HG02884 (cell line): Measurements from ENCODE around the gene FHAD1.

ENCODE experiments used
- ATAC-seq: cut with Tn5 transposase; IDR thresholded peaks from one replicate; pipeline ENCODE4 v1.9.1; 2021; ENCODE audit warnings: mild to moderate bottlenecking, moderate library complexity; ENCODE audit not compliant: unreplicated experiment

Gene FHAD1

GRCh38 chr1:15390667-15391066 lies 143.6 kb downstream of the FHAD1 start:
- no peak for ATAC-seq

DNA sequence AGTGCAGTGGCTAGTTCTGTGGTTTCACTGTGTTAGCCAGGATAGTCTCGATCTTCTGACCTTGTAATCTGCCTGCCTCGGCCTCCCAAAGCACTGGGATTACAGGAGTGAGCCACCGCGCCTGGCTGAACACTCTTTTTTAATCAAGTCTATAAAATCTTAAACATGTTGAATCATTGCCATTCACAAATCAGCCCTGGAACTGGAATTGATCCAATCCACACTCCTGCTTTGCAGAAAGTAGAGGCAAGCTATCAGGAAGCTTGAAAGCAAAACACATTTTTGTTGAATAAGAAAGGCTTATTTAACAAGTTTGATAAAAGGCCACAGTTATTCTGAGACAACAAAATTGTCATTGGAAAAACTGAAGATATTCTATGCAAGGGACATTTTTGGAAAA lies 144.3 kb downstream of the FHAD1 start:
- ATAC-seq = no peak

DNA sequence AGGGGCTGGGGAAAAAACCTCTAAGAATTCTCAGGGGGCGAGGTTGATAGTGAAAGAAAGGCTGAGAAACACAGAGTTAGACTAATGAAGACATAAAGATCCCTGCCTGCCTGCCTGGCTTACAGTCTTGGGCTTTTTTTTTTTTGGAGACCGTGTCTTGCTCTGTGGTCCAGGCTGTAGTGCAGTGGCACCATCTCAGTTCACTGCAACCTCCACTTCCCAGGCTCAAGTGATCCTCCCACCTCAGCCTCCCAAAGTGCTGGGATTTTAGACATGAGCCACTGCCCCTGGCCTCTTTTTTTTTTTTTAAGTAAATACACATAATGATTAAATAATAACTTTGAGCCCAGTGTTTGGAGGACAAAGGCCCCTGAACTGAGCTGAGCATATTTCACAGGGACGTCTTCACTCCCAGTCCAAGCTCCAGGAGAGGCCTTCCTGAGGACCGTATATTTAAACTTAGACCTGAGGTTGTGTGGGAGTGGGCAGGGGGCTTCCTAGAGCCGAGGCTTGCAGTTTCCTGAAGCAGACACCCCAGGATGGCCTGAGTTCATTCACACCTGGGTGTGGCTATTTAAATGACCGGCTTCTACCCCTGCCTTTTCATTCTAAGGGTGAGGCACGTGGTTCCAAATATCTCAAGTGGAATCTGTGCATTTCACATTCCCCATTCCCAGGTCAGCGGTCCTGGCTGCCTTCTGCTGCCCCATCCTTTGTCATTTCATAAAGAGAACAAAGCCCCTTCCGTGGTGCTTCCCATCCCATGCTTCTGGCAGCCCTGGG lies 146.6 kb downstream of the FHAD1 start:
- ATAC-seq = no peak

GRCh38 chr1:15394258-15394690 lies 147.3 kb downstream of the FHAD1 start:
- ATAC-seq = no peak

GRCh38 chr1:15397236-15397635 lies 150.2 kb downstream of the FHAD1 start:
- no peak for ATAC-seq

- ATAC-seq = no peak
These were observed 152.7 kb downstream of the FHAD1 start for GRCh38 chr1:15399710-15400109.

DNA sequence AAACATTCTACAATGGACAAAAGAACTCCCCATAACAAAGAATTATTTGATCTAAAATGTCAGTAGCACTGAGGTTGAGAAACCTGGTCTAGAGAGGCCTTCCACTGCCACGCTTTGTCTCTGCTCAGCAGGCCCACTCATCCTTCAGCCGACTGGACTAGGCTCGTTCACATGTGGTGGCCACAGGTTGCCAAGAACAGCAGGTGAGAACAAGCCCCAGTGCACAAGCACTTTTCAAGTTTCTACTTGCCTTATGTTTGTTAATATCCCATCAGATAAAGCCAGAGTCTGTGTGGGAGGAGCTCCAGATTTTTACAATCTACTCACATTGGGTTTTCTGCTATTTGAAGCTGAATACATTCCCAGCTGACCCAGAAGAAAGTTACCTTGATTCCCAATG lies 153.6 kb downstream of the FHAD1 start:
- no peak for ATAC-seq

GRCh38 chr1:15401391-15402055 lies 154.5 kb downstream of the FHAD1 start:
- ATAC-seq = no peak

GRCh38 chr1:15402809-15403450 lies 155.9 kb downstream of the FHAD1 start:
- no peak for ATAC-seq

- no peak for ATAC-seq
These were observed 157.0 kb downstream of the FHAD1 start for GRCh38 chr1:15403962-15404580.

DNA sequence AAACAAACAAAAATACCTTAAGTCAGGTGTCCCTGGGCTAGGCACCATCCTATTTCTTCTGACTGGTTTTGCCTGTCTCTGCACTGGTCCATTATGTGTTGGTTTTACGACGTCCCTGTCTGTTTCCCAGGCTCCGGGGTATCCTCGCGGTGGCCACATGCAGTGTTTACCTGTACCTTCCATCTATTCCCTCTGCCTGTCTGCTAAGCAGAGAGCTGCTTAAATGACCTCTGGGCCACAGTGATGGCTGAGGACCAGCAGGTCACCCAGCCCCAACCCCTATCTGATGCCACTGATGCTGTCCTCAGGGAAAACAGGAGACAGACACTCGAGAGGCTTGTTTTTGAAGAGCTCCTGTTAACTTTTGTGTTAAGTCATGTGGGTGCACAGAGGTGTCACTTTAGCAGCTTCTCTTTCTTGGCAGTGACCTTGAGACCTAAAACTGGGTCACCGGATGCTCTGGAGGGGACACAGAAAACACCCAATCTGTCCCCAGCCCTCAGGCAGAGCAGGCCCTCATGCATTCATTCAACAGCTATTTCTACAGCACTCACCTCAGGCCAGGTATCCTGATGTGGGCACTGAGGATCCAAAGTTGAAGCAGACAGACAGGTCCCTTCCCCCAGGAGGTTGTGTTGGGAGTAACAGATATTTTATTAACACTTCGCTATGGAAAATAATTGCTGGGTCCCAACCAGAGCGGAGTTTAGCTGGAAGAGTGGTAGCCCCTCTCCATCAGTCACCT lies 158.3 kb downstream of the FHAD1 start:
- no peak for ATAC-seq

DNA sequence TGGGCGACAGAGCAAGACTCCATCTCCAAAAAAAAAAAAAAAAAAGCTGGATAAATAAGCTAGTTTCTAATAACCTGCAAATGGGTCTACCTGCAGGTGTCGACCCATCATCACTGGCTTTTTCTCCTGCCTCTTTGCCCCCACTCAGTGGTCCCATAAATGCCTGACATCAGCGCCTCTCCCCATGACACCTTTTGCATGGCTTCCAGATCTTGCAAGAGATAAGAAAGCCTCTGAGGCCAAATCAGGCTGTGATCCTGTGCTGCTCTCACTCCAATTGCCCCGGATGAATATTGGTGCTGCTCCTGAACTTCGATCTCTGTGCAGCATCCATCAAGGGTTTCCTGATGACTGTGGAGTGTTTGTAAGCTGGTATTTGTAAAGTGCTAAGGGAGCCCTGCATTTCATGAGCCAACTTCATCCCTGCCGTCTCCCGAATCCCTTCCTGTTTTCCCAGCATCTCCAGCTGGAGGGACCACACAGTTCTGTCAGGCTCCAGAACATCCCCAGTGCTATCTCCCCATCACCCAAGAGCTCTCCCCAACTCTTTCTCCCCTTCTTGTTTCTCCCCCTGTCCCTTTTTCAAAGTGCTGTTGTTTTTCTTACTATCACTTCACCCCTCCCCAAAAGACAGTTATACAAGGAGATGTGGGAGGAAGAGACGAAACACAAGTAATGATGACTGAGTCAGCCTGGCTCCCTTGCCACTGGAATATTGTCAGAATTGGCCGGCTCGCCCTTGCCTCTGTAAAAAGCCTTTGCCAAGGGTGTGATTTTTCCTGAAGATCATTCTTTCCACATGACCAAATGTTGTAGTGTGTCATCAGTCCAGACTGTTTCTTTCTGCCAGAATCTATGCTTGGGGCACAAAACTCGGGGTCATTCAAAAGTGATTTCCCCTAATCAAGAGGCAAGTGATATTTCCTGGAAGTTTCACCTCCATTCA lies 159.9 kb downstream of the FHAD1 start:
- ATAC-seq = no peak

GRCh38 chr1:15407580-15407979 lies 160.6 kb downstream of the FHAD1 start:
- no peak for ATAC-seq

DNA sequence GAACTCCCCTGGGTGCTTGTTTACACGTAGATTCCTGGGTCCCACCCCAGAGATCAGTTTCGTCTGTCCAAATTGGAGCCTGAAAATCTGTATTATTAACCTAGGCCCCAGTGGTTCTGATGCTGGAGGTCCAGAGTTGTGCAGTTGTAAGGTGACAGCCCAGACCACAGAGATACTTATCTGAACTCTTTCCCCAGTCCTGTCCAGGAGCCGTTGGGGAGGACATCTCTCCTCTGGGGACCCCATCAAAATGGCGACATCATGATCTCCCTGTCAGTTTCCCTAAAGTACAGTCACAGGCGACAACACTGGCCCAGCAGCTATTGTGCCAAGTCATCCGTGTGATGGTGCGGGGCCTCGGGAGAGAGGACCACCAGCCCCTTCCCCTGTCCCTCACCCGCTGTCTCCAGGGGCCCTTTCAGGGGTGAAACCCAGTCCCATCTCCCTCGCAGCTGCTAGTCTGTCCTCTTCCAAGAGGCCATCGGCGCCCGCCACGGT lies 161.9 kb downstream of the FHAD1 start:
- no peak for ATAC-seq

DNA sequence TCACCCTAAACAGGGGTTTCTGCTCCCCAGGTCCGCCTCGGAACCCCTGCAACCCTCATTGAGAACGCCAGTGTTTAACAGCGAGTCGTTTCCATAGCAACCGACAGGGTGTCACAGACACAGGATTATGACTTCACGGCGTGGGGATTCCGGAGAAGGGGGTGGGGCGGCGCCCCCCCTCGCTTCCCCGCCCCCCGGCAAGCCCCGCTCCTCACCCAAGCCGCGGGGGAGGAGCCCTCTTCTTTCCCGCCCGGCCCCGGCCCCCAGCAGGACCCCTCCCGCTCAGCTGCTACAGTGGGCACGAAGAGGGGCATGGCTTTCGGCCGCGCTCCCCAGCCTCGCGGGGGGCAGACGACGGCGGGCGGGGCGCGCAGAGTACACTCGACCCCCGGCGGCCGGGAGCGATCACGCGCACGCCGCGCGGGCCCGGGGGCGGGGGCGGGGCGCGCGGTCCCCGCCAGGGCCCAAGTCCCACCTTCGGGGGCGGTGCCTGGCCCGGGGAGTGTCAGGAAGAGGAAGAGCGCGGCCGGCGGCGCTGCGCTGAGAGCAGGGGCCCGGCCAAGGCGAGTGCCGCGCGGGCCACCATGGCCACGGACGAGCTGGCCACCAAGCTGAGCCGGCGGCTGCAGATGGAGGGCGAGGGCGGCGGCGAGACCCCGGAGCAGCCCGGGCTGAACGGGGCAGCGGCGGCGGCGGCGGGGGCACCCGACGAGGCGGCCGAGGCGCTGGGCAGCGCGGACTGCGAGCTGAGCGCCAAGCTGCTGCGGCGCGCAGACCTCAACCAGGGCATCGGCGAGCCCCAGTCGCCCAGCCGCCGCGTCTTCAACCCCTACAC lies 162.6 kb downstream of the FHAD1 start, which contains the start of gene EFHD2:
Gene EFHD2 (plus strand): TSS at position 501 of the 835 bp plus-strand sequence. CDS start 84 bp downstream, at position 585.
- peak; percentile 81 for ATAC-seq

DNA sequence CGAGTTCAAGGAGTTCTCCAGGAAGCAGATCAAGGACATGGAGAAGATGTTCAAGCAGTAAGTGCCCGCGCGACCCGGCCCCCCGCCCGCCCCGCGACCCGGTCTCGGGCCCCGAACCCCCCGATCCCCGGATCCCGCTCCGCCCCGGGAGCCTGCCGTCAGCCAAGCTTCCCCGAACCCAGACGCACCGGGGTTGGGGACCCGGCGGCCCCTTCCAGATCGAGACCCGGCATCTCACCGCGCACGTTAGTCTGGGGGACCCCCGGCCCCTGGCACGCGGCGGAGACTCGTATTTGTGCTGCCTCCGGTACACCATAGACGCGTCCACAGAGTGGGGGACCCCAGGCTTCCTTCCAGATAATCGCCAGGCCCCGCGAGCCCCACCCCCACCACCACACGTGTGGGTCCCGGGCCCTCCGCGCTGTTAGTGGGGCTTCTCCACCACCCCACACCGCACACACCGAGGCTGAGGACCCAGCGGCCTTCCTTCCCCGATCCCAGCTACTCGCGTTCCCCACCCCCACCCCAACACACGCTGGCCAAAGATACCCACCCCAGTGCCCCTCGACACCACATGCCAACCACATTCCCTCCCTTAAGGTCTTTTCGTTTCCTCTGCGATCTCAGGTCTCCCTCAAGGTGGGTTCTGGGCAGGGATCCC lies 163.3 kb downstream of the FHAD1 start:
- ATAC-seq = no peak

GRCh38 chr1:15410884-15411245 lies 163.8 kb downstream of the FHAD1 start:
- no peak for ATAC-seq

DNA sequence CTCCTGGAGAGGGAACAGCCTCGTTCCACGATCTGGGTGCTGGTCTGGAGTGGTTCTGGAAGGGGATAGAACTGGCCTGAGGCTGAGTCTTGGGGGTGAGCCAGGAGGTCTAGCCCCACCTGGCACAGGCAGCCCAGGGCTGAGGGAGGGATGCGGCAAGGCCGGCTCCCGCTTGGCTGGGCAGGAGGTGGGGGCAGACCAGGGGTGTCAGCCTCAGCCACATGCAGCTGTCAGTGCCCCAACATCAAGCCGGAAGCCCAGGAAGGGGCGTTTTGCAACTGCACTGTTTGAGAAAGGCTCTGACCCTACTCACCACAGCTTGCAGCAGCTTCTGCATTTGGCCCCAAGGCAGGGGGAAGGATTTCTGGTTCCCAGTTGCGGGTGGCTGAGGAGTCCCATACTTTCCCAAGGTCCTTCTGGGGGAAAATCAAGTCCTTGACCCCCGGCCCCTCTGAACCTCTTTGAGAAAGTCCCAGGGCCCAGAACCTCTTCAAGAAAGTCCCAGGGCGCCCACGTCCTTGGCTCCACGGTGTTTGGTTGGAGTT lies 164.6 kb downstream of the FHAD1 start:
- ATAC-seq = no peak
